ENCODE data around the gene RLF.

- TF ChIP-seq CTCF (conservative IDR thresholded peaks at IDR 0.05) (no peak), ZFX (IDR thresholded peaks at IDR 0.05) (no peak)
These were observed 27.9 kb upstream of the RLF start for GRCh38 chr1:40133312-40133665.

Measured in C4-2B (cell line).